Prostate gland (tissue), 2 donors: Measurements from ENCODE around the gene IGSF22. TPM values are rescaled to one million over a fixed set of nuclear protein-coding genes. Genes with fewer than 3 reads are reported as not detected.
"Not testable (repeated sequence)": the region's sequence is repeated elsewhere in the genome, so short reads cannot be mapped to it uniquely, and the experiment has no call there.

ENCODE experiments used
- DNase-seq: peaks from one replicate; pipeline ENCODE4 v3.0.0-alpha.2; 2019; ENCODE audit warnings: low spot score
- H3K27ac ChIP-seq, 2 donors: fragments of 200-600 bp; sonication (generic); 2 replicates each; pipeline ENCODE4 v1.5.1; 2017 to 2019
- H3K27me3 ChIP-seq: fragments of 200-600 bp; sonication (generic); replicated peaks from 2 replicates; pipeline ENCODE4 v1.5.1; 2019; ENCODE audit not compliant: insufficient read depth
- H3K36me3 ChIP-seq, 2 donors: fragments of 200-600 bp; sonication (generic); 1 replicate in 1 of 2; 2 replicates in 1 of 2; pipeline versions ENCODE4 v1.5.1 to v1.8.1; 2017 to 2019
- H3K4me1 ChIP-seq: fragments of 200-600 bp; sonication (generic); replicated peaks from 2 replicates; pipeline ENCODE4 v1.5.1; 2019
- H3K4me3 ChIP-seq, 2 donors: fragments of 200-600 bp; sonication (generic); 2 replicates each; pipeline ENCODE4 v1.5.1; 2017 to 2019
- H3K9me3 ChIP-seq: fragments of 200-600 bp; sonication (generic); 2 replicates; pipeline ENCODE4 v1.5.1; 2017
- POLR2A ChIP-seq: fragments of 450-650 bp; IDR thresholded peaks from one replicate; pipeline ENCODE4 v1.6.1; 2016; ENCODE audit warnings: antibody characterized with exemption, mild to moderate bottlenecking
- POLR2AphosphoS5 ChIP-seq: sonication (generic); formaldehyde crosslinking; IDR thresholded peaks from one replicate; pipeline ENCODE4 v1.6.1; 2017; ENCODE audit warnings: antibody characterized with exemption
- WGBS: methylation state at CpG from one replicate; pipeline ENCODE4 v1.1.5; 2018; 5-methylcytosine and 5-hydroxymethylcytosine counted together
- intact Hi-C: fragments of 100-400 bp; cut with DNase I; formaldehyde crosslinking; loops from one replicate; pipeline ENCODE4 v1.14.2; 2022
- total RNA-seq, 2 donors: library from RNA; depleted of rRNA; stranded (reverse); fragments of >200 nt; gene quantifications; one replicate each; pipeline ENCODE4 v1.1.0, GENCODE V29; 2016
- TF ChIP-seq, protein P1 (sequence below), 4 experiments: fragments of 200-600 bp in 2 of 4; fragments of 450-650 bp in 2 of 4; sonication (generic) in 2 of 4; IDR thresholded peaks; 1 replicate in 3 of 4; 2 replicates in 1 of 4; pipeline ENCODE4 v1.5.1; 2016 to 2019; ENCODE audit warnings: antibody characterized with exemption in 4 of 4, mild to moderate bottlenecking in 2 of 4, moderate library complexity in 2 of 4

Gene IGSF22
- total RNA-seq, 2 donors from 2014 or later = 0.82 to 1.1 TPM

DNA sequence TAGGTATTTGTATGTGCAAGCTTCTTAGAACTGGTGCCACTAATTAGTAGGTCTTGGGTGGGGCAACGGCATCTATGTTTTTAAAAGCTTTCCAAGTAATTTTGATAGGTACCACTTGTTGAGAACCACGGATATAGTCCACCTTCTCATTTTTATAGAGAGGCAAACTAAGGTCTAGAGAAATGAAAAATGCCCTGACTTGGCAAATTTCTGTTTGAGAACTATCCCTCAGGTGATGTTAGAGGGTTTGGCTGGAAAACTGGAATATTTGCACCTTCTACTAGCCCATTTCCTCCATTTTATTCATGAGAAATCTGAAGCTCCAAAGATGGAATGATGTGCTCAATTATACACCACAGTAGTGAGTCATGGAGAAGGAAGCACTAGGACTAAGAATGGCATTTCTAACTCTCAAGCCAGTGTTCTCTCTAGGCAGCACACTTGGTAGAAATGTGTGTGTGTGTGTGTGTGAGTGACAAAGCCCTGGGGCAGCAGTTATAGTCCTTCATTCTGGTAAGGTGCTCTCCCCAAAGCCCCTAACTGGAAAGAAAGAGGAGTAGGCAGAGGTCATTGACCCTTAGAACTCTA lies 29.3 kb downstream of the IGSF22 start:
- 84% methylated on average over 2 of the region's 2 CpGs for WGBS
- TF ChIP-seq, protein P1, sequence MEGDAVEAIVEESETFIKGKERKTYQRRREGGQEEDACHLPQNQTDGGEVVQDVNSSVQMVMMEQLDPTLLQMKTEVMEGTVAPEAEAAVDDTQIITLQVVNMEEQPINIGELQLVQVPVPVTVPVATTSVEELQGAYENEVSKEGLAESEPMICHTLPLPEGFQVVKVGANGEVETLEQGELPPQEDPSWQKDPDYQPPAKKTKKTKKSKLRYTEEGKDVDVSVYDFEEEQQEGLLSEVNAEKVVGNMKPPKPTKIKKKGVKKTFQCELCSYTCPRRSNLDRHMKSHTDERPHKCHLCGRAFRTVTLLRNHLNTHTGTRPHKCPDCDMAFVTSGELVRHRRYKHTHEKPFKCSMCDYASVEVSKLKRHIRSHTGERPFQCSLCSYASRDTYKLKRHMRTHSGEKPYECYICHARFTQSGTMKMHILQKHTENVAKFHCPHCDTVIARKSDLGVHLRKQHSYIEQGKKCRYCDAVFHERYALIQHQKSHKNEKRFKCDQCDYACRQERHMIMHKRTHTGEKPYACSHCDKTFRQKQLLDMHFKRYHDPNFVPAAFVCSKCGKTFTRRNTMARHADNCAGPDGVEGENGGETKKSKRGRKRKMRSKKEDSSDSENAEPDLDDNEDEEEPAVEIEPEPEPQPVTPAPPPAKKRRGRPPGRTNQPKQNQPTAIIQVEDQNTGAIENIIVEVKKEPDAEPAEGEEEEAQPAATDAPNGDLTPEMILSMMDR (IDR thresholded peaks at IDR 0.05) = no peak
- no peak for TF ChIP-seq POLR2A
- no peak for TF ChIP-seq POLR2AphosphoS5
- intact Hi-C loops = loop anchor here (5.0 kb wide), 1 partner anchor 64 kb away; the partner anchor contains the start of gene SPTY2D1
- Histone ChIP-seq H3K4me3 (no peak overlapping the region), H3K27ac (no peak overlapping the region), H3K9me3 (no peaks in the 10 kb centered on the region), H3K27me3 (no peaks in the 10 kb centered on the region), H3K4me1 (peaks cover 5% of the 10 kb centered on the region), H3K36me3 (no peaks in the 10 kb centered on the region)
- no peak for DNase-seq

DNA sequence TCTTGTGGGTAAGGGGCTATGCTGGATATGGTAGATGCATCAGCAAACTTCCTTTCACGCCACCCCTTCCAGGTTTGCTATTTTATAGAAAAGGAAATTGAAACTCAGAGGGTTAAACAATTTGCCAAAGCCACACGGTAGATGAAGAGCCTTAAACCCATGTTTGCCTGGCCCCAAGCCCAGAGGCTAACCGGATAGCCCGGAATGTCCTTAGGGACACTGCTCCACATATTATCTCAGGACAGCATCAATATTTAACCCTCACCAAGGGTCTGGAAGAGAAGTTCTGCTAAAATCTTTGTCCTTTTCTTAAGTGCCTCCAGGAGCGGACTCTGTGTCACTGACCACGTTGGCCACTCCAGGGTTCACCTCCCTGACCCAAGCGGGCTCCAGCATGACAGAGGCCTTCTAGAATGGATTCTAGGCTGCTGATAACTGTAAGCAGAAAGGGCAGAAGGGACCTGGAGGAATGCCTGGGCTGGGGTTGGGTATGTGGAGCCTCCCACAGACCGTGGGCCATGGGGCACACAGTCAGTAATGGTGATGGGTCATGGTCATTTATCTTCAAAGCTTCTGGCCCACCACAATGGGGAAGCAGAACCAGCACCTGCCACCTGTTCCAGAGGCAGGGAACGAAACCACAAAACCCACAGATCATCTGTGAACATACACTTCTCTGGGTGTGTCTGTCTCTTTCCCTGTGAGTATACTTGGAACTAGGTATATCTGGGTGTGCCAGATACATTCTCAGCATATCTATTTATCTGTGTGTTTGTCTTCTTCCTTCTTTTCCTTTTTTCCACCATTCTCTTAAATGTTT lies 32.8 kb downstream of the IGSF22 start:
- DNase-seq = peak; percentile 42
- H3K27ac ChIP-seq = no peak overlapping the region

DNA sequence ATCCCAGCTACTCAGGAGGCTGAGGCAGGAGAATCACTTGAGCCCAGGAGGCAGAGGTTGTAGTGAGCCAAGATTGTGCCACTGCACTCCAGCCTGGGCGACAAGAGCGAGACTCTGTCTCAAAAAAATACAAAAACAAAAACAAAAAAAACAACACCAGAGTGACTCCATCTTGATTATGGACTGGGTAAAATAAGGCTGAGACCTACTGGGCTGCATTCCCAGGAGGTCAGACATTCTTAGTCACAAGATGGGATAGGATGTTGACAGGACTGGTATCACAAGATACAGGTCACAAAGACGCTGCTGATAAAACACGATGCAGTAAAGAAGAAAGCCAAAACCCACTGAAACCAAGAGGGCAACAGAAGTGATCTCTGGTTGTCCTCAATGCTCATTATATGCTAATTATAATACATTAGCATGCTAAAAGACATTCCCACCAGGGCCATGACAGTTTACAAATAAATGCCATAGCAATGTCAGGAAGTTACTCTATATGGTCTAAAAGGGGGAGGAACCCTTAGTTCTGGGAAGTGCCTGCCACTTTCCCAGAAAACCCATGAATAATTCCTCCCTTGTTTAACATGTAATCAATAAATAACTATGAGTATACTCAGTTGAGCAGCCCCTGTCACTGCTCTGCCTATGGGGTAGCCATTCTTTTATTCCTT lies 34.4 kb downstream of the IGSF22 start:
- H3K9me3 ChIP-seq, intact Hi-C loops: not testable (repeated sequence)
- 81% methylated on average over 4 of the region's 4 CpGs for WGBS

More for the DNA sequence above, 32.8 kb downstream of the IGSF22 start:
- Histone ChIP-seq H3K4me1 (peaks cover 5% of the 10 kb centered on the region), H3K4me3 (no peak overlapping the region), H3K27me3 (no peaks in the 10 kb centered on the region), H3K36me3 (no peaks in the 10 kb centered on the region), H3K9me3 (no peaks in the 10 kb centered on the region)
- intact Hi-C loops = no loop called here
- WGBS = 56% methylated on average over 9 of the region's 9 CpGs
- TF ChIP-seq POLR2AphosphoS5 = peak; percentile 31
- TF ChIP-seq, protein P1 (IDR thresholded peaks at IDR 0.05) = no peak

DNA sequence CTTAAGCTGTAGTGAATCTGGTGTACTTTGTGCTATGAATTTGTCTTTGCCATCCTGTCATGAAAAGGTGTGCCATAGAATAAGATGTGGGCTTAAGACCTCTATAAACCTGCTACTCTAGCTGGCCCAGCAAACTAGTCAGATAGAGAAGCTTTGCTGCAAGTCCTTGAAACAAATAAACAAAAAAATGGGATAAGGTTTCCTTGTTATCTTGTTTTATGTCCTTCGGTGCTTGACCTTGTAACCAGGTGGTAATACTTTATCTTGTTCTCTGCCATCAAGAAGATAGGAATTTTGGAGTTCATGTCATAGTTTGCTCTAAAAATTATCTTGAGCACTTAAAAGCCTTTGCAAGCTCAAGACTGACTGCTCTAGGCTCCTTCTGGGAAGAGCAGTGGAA lies 41.7 kb downstream of the IGSF22 start:
- Histone ChIP-seq H3K4me3 (no peak overlapping the region), H3K9me3 (no peaks in the 10 kb centered on the region), H3K4me1 (no peaks in the 10 kb centered on the region), H3K36me3 (no peaks in the 10 kb centered on the region), H3K27me3 (no peaks in the 10 kb centered on the region), H3K27ac (no peak overlapping the region)
- WGBS = 42% methylated on average over 1 of the region's 1 CpG
- no peak for DNase-seq
- TF ChIP-seq POLR2AphosphoS5 = no peak
- no peak for TF ChIP-seq POLR2A
- TF ChIP-seq, protein P1 (IDR thresholded peaks at IDR 0.05) = no peak
- intact Hi-C loops = no loop called here

More for the DNA sequence above, 34.4 kb downstream of the IGSF22 start:
- not testable (repeated sequence) for H3K4me1 ChIP-seq, H3K36me3 ChIP-seq, H3K27ac ChIP-seq, H3K4me3 ChIP-seq, H3K27me3 ChIP-seq, DNase-seq

DNA sequence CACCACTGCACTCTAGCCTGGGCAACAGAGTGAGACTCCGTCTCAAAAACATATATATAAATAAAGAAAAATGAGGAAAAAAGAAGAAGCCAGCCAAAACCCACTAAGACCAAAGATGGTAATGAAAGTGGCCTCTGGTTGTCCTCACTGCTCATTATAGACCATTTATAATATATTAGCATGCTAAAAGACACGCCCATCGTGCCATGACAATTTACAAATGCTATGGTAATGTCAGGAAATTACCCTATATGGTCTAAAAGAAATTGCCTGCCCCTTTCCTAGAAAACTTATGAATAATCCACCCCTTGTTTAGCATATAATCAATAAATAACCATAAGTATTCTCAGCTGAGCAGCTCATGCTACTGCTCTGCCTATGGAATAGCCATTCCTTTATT lies 43.5 kb downstream of the IGSF22 start:
- TF ChIP-seq, protein P1 (IDR thresholded peaks at IDR 0.05) = no peak
- TF ChIP-seq POLR2AphosphoS5 (no peak), POLR2A (no peak)
- no peaks in the 10 kb centered on the region for H3K4me1 ChIP-seq
- H3K36me3 ChIP-seq = no peaks in the 10 kb centered on the region
- no peak overlapping the region for H3K27ac ChIP-seq
- WGBS = 93% methylated on average over 3 of the region's 3 CpGs
- no peaks in the 10 kb centered on the region for H3K9me3 ChIP-seq
- intact Hi-C loops = no loop called here
- no peak for DNase-seq
- H3K27me3 ChIP-seq = no peaks in the 10 kb centered on the region
- no peak overlapping the region for H3K4me3 ChIP-seq

DNA sequence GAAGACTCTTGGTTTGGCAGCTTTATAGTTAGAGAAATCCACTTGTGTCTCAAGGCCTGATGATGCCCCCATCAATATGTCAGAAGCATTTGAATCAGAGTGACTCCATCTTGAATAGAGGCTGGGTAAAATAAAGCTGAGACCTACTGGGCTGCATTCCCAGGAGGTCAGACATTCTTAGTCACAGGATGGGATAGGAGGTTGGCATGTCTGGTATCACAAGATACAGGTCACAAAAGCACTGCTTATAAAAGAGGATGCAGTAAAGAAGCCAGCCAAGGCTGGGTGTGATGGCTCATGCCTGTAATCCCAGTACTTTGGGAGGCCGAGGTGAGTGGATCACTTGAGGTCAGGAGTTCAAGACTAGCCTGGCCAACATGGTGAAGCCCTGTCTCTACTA lies 44.0 kb downstream of the IGSF22 start:
- H3K4me1 ChIP-seq, H3K36me3 ChIP-seq, H3K27ac ChIP-seq, H3K27me3 ChIP-seq, H3K9me3 ChIP-seq, DNase-seq, intact Hi-C loops, H3K4me3 ChIP-seq: not testable (repeated sequence)
- WGBS = 72% methylated on average over 1 of the region's 1 CpG
